GM23338 (cell line): ENCODE measurements around the gene RETSAT.

ENCODE experiments used
- CTCF ChIP-seq, 2 experiments: fragments of 200-600 bp in 1 of 2; sonication (generic) in 1 of 2; conservative IDR thresholded peaks; 2 replicates each; pipeline versions ENCODE4 v1.5.1 to v1.6.1; 2016 to 2017; ENCODE audit warnings: antibody characterized with exemption in 2 of 2, low read depth in 2 of 2, mild to moderate bottlenecking in 2 of 2, moderate library complexity in 1 of 2
- EZH2 ChIP-seq: fragments of 200-600 bp; sonication (generic); IDR thresholded peaks from one replicate; pipeline ENCODE4 v1.8.0; 2017; ENCODE audit warnings: antibody characterized with exemption, mild to moderate bottlenecking, low read depth; ENCODE audit not compliant: unreplicated experiment
- EZH2phosphoT487 ChIP-seq: fragments of 200-600 bp; sonication (generic); IDR thresholded peaks from one replicate; pipeline ENCODE4 v1.8.1; 2018; ENCODE audit warnings: antibody characterized with exemption; ENCODE audit not compliant: unreplicated experiment

GRCh38 chr2:85326406-85327159, 27.7 kb downstream of the RETSAT start:
- TF ChIP-seq CTCF (conservative IDR thresholded peaks at IDR 0.05; ENCODE audit: low read depth in 2 of 2) (no peak), EZH2 (no peak), EZH2phosphoT487 (no peak)
